KBM-7 (cell line): ENCODE results near the gene STARD5.

Source experiments
- DNase-seq: peaks from one replicate; pipeline ENCODE4 v3.0.0-alpha.2; 2015
- in situ Hi-C: fragments of 300-500 bp; cut with MboI; formaldehyde crosslinking; loops from 2 replicates; pipeline ENCODE4 v1.14.3; 2020; ENCODE audit warnings: low sequenced_read_pairs, low pct_unique_long_range_greater_than_20kb, mixed read lengths

Gene STARD5

DNA sequence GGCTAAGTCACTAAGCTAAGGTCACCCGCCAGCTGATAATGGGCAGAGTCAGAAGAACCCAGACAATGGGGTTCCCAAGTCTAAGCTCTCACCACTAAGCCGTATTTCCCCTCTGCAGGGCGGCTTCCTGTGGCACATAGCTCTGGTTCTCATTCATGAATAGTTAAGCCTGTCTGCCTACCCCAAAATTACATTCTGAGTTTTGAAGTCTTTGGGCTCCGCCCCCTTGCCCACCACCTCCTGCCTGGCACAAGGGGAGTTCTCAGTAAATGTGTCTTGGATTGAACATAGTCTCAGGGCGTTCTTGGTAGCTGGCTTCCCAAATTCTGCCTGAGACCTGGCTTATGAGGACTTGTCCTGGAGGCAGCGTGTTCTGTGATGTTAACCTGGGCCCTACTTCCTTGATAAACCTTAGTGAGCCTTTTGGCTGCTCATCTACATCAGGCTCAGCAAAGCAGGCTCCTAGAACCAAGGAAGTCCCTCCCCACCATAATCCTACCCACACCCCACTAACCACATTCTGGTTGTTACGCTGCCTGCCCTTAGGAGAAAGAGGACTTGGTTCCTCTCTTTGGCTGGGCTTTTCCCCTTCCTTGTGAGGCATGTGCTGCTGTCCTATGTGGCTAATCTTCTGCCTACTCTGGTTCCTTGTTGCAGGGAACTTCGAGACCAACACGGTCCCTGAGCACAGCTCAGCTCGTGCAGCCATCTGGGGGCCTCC lies 54.9 kb downstream of the STARD5 start:
- DNase-seq, result peak; percentile 79
- in situ Hi-C loops, result loop anchor here (10.0 kb wide), 2 partner anchors 164 to 274 kb away; no protein-coding TSS in a partner anchor

DNA sequence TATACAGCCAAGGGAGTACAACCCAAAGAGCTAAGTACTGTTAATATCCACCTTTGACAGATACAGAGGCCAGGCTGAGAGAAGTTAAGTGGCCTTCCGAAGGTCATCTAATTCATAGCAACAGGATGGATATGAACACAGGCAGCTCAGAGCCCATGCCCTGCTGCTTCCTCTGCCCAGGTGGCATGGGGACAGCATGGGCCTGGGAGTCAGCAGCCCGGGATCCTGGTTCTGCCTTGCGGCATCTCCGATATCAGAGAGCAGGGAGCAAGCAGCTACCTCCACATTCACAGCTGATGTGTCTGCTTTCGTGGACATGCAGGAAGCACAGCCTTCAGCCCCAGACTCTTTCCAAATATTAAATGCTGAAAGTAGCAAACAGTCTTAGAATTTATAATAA lies 55.6 kb downstream of the STARD5 start:
- no peak for DNase-seq
- in situ Hi-C loops, result loop anchor here (10.0 kb wide), 2 partner anchors 164 to 274 kb away; no protein-coding TSS in a partner anchor

- peak; percentile 96 for DNase-seq
- in situ Hi-C loops, result loop anchor here (10.0 kb wide), 2 partner anchors 161 to 271 kb away; no protein-coding TSS in a partner anchor
These were observed 57.8 kb downstream of the STARD5 start for GRCh38 chr15:81265944-81266775.

GRCh38 chr15:81265256-81265943 lies 58.5 kb downstream of the STARD5 start:
- peak; percentile 39 for DNase-seq
- in situ Hi-C loops, result loop anchor here (10.0 kb wide), 2 partner anchors 161 to 271 kb away; no protein-coding TSS in a partner anchor

DNA sequence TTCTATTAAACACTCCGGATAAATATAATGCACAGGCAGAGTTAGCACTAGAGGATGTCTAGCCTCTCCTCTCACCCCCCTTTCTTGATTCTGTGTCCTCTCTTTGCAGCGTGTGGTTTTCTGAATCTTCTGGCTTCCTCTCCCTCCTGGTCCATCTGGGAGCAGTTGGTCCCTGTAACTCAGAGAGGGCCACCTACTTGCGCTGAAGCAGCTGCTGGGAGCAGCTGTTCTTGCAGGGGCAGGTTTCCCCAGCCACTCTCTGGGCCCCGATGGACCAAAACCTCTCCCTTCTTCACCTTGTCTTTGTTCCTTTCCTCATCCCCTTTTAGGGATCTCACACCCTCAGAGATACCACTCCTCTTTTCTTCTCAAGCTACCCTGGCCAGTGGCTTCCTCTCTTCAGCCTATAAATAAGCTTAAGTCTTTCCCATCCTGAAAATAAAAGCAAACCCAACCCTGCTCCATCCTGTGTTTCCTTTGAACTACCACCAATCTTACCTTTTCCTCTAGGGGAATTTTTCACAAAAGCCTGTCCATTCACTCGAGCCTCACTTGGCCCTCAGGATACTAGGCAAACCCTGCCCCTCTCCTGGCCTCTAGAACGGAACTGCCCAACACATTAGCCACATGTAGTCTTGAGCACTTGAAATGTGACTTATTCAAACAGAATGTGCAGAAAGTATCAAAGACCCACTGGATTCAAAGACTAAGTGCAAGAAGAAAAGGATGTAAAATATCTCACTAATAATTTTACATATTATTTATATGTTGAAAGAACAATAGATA lies 59.7 kb downstream of the STARD5 start:
- DNase-seq, result no peak
- in situ Hi-C loops, result loop anchor here (10.0 kb wide), 2 partner anchors 159 to 269 kb away; no protein-coding TSS in a partner anchor

DNA sequence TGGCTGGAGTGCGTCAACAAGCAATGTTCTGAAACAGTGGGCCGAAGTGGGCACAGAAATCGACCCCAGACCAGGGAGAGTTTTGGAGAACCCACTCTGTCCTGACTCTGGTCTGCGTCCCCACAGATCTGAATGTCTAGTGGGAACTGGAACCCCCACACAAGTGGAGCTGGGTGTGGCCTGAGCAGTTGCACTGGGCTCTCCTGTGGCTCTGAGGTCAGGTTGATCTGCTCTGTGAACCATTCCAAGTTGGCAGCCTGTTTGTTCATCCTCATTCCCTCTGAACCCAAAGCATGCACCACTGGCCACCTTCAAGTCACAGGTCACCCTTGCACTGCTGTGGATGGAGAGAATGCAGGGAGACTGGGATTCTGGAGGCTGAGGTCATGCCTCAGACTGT lies 60.5 kb downstream of the STARD5 start:
- in situ Hi-C loops, result loop anchor here (10.0 kb wide), 2 partner anchors 159 to 269 kb away; no protein-coding TSS in a partner anchor
- no peak for DNase-seq

DNA sequence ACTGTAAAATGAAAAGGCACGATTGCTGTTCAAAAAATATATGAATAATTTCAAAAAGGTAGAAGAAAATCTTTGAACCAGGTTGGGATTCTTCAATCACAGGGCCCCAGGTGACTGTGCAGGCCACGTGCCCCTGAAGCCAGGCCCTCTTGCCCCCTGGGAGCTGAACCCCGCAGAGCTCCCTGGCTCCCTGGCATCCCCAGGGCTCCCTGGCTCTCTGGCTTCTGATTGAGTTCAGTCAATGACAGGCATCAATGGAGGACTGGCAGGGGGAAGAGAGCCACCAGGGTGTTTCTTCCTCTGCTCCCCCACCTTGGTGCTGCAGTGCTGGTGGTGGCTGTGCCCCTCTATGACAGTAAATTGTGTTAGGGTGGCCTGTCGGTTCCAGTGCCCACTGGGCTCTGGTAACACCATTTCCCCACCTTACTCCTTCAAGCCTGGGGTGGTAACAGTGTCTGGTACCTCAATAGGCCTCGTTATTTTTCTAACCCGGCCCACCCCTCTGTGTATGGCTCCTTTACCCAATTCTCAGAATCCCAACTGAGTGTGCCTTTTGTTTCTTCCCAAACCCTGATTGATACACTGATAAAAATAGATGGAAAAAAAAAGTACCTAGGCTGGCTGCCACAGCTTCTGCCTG lies 62.6 kb downstream of the STARD5 start:
- in situ Hi-C loops, result loop anchor here (10.0 kb wide), 2 partner anchors 156 to 266 kb away; no protein-coding TSS in a partner anchor
- no peak for DNase-seq

DNA sequence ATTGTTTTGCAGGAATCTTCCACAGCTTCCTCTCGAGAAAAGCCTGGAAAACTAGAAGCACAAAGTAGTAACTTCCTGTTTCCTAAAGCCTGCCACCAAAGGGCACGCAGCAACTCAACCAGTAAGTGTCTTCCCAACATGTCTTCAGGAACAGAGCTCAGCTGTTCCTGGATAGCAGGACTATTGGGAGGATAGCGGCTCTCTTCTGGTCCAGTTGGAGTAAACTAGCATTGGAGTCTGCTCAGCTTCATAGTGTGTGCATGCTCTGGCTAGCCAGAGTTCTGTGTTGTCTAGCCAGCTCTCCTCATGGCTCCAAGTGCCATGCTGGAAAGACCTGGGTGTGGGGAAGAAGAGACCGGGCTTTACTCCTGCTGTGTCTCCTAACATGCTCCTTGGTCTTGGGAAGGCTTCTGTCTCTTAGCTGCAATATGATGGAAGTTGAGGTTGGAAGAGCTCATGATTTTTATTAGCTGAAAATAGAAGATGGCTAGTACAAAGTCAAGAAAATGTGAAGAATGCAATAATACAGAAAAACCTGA lies 64.1 kb downstream of the STARD5 start:
- in situ Hi-C loops, result loop anchor here (10.0 kb wide), 2 partner anchors 155 to 265 kb away; no protein-coding TSS in a partner anchor

More for the DNA sequence above, 64.1 kb downstream of the STARD5 start:
- no peak for DNase-seq
